Renal cortex interstitium (tissue), 11 donors: Measurements from ENCODE around the gene MRPL36. TPM values are rescaled to one million over a fixed set of nuclear protein-coding genes. Genes with fewer than 3 reads are reported as not detected.

Source experiments
- DNase-seq, 11 donors: peaks; one replicate each; pipeline ENCODE4 v3.0.0-alpha.2; 2013; ENCODE audit warnings: low read depth in 9 of 11, low spot score in 4 of 11; ENCODE audit errors: extremely low read depth in 1 of 11
- polyA plus RNA-seq, 3 donors: library from polyadenylated mRNA; unstranded; fragments of 120-200 nt; gene quantifications; one replicate each; pipeline ENCODE4 v1.2.1, GENCODE V29; 2013; ENCODE audit not compliant: insufficient read length in 3 of 3

MRPL36 gene
- polyA plus RNA-seq, 3 donors, result 34.1 to 45.8 (median 39.1) TPM

DNA sequence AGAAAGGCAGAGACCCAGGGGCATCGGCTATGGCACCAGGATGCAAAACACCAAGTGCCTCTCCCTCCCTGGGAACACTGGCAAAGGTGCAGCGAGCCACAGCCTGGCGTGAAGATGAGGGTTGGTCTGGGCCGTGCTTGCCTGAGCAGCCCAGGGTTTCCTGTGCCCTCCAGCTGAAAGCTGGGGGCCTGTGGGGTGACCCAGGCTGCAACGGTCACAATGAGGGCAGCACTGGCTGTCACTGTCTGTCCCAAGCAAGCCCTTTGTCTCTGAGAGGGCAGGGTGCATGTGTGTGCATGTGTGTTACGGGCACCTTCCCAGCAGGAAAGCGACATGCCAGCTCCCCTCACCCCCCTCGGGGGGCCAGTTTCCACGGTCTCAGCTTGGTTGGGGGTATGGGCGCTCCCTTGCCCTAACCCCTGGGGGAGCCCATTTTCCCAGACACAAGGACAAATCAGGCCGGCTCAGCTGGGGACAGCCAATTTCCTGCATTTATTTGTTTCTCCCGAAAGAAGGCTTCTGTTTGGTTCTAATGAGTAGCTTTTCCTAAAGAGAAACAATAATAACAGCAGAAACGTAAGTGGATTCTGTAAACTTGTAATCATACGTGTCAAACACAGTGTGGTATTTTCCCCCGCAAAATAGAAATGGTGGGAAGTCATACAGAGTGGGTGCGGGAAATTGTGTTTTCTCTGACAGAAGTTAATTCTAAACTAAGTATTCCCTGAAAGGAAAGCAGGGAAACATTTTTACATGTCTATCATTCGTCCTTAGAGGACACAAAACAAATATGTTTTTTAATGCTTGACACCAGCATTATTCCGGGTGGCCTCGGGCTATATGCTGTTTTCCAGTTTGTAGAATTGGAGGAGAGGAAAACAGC is 21.3 kb downstream of the MRPL36 start:
- DNase-seq, result no peak

DNA sequence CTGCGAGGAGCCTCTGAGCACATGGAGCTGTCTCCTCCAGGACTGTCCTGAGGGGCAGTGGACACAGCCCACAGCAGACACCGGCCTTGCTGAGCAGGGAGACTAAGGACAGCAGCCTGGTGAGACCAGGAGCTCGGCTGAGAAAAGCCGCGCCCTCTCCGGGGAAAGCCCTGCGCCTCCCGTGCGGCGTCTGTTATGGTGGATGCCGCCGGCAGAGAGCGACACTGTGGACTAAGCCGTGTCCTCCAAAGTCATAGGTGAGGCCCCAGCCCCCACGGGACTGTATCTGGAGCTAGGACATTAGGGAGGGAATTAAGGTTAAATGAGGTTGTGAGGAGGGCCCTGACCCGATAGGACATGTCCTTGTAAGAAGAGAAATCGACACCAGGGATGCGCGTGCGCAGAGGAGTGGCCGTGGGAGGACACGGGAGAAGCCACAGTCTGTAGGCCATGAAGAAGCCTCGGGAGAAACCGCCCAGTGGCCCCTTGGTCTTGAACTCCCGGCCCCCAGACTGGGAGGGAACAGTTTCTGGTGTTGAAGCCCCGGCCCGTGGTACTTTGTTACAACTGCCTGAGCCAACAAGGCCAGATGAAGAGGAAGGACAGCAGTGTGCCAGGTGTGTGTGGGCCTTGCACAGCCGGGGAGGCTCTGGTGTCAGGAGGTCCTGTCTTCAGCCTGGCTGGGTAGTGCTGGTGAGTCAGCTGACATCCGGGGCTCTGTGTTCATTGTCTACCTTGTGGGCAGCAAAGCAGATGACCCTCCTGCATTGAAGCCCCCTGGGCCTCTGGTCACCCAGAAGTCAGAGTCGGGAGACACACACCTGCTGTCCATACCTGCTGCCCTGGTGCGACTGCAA is 22.1 kb downstream of the MRPL36 start:
- DNase-seq, result no peak

DNA sequence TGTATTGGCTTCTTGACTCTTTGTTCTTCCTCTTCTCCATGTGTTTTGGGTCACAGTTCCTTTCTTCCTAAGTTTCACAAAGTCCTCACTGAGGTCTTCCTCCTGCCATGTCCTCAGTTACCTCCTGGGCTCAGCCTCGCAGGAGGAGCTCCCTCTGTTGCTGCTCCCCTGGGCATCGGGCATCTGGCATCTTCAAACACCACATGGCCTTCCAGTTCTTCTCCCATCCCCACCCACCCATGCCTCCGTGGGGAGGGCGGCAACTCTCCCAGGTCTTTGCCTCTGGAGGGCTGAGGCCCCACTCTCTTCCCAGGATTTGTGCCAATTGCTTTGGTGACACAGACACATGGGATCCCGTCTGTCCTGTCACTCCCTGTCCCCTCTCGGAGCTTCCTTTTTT is 22.8 kb downstream of the MRPL36 start:
- no peak for DNase-seq

- no peak for DNase-seq
These were observed 27.0 kb downstream of the MRPL36 start for GRCh38 chr5:1772634-1773033.

- DNase-seq, result no peak
These were observed 28.2 kb downstream of the MRPL36 start for GRCh38 chr5:1771149-1772065.

GRCh38 chr5:1770443-1770802 is 29.2 kb downstream of the MRPL36 start:
- DNase-seq, result no peak

- DNase-seq, result no peak
These were observed 29.7 kb downstream of the MRPL36 start for GRCh38 chr5:1769752-1770442.

DNA sequence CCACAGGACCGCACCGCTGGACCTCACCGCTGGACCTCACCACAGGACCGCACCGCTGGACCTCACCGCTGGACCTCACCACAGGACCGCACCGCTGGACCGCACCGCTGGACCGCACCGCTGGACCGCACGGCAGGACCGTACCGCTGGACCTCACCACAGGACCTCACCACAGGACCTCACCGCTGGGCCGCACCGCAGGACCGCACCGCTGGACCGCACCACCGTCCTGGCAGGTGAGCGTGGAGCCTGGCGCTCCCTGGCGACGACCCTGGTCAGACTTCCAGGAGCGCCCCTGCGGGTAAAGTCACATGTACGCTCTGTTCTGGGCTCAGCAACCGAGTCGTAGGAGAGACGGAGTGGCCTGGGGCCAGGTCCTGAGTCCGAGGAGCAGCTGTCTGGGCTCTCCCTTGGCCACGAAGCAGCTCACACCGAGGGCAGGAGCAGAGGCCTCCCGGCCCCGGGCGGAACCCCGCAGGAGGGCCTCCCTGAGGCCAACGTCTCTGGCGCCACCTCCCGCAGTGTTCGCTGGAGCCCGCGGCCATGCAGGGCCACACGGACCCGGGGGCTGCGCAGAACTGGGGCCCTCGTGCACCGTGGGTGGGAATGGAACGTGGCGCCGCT is 30.5 kb downstream of the MRPL36 start:
- DNase-seq, result no peak

GRCh38 chr5:1768283-1769000 is 31.2 kb downstream of the MRPL36 start:
- no peak for DNase-seq

GRCh38 chr5:1767524-1768282 is 31.9 kb downstream of the MRPL36 start:
- DNase-seq, result no peak

- DNase-seq, result no peak
These were observed 33.8 kb downstream of the MRPL36 start for GRCh38 chr5:1765880-1766235.

DNA sequence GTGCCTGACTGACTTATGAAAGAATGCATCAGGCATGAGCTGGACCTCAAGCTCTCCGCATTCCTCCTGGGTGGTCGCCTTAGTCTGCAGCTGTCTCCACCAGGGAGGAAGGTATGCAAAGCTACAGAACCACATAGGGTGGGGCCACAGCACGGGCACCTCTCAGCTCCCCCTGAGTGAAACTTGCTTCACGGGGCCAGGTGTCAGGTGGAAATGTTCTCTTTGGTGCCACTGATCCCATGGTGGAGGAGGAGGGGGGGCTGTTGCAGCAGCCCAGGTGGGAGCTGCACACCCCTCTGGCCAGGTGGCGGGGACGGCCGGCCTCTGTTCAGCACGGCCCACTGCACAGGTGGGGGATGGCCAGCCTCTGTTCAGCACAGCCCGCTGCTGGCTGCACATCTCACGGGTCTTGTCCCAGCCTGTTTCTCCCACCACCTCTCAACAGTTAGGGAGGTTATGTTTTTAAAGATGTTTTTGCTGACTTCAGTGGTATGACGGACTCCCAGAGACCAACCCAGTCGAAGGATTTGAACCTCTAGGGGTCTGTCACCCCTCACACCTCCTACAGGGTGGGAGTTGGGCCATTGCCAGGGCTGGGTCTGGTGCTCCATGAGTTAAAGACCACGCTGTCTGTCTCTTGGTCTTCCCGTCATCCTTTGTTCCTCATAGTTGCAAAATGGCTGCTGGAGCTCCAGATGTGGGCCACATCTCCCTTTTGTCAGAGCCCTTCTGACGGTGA is 34.3 kb downstream of the MRPL36 start:
- DNase-seq, result no peak

DNA sequence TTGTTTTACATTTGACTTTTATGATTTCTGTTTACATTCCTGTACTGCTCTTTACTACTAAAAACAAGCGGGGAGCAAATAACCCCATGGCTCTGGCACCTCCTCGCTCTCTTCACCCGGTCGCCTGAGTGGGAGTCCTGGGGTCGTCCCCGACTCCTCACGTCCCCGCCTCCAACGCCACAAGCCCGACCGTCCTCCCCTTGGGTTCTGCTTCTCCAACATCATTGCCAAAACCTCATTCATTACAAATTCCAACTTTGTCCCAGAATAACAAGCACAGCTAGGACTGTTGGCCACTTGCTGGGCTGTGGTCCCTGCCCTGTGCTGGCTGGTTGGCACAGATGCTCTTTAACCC is 35.1 kb downstream of the MRPL36 start:
- no peak for DNase-seq

GRCh38 chr5:1763960-1764605 is 35.6 kb downstream of the MRPL36 start:
- no peak for DNase-seq

GRCh38 chr5:1763548-1763911 is 36.1 kb downstream of the MRPL36 start:
- DNase-seq, result peak in 9 of 11 donors; percentile 26 to 64 (median 48)
